Stimulated activated CD4-positive, alpha-beta T cell treated with anti-CD3 and anti-CD28 coated beads, TNF-alpha, amount 100 ng/mL, for 24 hours (primary cell): ENCODE data around the gene COL12A1.

Experiments
- DNase-seq, 3 experiments: peaks; one replicate each; pipeline ENCODE4 v3.0.0-alpha.2; 2020; ENCODE audit warnings: low read depth in 3 of 3

Gene COL12A1

DNA sequence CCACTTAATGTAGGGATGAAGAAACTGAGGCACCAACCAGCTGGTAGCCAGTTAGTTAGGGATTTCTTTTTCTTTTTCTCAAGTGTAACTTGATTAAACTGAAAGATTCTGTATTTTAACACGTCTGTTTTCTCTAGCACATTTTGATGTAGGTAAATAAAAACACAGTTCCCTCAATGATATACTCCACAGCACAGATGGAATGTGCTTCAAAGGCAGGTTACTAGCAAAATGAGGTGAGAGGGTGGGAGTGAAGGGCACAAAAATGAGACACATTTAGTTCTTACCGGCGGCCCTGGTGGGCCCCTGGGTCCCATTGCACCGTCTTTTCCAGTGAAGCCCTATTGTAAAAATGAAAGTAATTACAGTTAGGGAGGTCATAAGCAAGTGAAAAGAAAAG is 108.9 kb downstream of the COL12A1 start:
- DNase-seq = no peak

DNA sequence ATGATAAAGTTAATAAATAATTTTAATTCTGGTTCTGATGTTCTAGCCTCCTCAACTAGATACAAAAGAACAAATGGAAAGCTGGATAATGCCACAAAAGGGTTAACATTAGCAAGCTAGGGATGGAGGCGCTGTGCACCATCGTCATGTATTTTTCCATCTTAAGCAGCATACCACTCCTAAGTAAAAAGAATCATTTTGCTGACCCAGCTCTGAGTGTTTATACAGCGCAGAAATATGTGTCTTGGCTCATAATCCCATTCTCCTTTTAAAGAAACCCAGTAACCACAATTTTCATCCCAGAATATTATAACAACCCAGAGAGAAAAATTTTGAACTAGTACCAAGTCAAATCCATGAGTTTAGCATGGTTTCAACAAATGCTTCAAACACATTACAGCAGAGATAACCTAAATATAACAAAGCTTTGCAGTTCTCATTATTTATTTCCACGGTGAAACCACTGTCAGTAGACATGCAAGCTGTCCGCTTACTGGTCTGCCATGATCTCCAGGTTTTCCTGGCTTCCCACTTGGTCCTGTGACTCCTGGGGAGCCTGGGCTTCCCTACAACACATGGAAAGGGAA is 111.1 kb downstream of the COL12A1 start:
- no peak for DNase-seq

DNA sequence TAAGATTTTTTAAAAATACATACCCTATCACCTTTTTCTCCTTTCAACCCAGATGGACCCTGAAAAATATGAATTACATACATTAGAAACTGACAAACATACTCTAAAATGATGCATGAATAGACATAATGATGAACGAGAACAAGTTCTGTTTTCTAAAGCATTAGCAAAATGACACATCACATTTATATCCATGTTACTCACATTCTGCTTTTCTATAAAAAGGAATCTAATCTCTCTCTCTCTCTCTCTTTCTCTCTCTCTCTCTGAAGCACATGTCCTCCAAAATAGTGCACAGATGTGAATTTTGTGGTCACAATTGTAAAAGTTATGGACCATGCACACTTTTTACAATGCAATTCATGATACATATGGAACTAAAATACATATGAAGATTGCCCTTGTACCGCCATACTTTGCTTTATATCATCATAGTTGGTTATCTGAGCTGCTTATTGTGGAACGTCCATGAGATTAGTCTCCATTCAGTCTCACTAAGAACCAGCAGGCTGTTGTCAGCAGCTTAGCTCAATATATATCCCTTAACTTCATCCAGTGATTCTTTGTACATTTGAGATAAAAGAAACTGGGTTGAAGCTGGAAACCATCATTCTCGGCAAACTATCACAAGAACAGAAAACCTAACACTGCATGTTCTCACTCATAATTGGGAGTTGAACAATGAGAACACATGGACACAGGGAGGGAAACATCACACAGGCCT is 114.2 kb downstream of the COL12A1 start:
- no peak for DNase-seq

DNA sequence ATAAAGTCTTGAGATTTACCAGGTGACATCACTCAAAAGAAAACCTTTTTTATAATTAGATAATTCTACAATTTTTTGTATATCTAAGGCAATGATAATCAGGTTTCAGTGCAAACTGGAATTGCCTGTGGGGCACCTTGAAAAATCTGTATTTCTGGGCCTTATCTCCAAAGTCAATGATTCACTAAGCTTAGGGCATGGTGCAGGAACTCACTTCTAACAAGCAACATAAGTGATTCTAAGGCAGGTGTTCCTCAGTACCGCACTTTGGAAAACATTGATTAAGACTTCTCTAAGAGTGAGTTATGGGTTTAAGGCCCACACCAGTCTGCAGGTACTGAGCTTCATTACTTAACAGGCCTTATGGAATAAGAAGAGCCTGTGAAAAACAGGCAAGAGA is 115.3 kb downstream of the COL12A1 start:
- no peak for DNase-seq

DNA sequence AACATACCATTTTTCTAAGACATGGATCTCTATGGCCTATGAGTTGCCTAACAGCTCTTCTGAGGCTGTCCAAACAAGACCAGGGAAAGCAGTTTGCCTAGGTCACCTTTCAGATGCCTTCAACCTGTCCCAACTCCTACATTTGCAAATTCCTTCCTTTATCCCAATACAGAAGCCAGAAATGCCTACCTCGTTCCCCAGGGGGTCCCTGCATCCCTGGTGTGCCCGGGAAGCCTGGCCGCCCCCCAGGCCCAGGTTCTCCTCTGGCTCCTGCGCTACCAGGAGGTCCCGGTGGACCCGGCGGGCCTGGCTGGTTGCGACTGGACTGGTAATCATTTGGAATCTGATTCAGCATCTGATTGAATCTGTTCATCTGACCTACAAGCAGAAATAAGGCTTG is 115.9 kb downstream of the COL12A1 start:
- DNase-seq = no peak

DNA sequence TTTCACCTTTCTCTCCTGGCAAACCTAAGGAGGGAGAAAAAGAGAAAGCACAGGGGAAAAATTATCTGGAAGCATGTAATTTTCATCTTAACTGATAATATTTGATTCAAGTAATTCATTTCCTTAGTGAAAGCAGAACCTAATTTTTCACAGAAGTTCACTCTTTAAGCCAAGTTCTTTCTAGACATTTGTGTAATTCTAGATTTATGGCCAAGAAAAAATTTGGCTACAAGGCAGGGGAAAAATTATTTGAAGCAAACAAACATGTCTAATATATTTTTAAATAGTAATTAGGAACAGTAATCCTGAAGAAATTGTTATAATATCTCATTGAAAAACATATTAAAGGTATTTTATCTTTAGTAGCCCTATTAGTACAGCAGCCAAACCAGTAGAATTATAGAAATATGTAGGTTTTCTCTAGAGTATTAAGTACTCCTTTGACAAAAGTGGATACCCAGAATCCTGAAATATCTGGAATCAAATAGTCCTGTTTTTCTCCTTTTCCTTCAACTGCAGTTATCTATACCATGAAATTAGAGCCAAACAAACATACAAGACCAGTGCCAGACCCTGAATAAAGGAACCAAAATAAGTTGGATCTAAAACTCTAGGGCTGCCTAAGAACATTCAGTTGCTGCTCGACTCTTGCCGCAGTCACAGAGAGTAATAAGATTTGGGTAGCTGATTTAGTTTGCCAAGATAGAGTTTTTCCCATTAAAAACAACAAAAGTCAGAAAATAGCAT is 116.5 kb downstream of the COL12A1 start:
- no peak for DNase-seq

DNA sequence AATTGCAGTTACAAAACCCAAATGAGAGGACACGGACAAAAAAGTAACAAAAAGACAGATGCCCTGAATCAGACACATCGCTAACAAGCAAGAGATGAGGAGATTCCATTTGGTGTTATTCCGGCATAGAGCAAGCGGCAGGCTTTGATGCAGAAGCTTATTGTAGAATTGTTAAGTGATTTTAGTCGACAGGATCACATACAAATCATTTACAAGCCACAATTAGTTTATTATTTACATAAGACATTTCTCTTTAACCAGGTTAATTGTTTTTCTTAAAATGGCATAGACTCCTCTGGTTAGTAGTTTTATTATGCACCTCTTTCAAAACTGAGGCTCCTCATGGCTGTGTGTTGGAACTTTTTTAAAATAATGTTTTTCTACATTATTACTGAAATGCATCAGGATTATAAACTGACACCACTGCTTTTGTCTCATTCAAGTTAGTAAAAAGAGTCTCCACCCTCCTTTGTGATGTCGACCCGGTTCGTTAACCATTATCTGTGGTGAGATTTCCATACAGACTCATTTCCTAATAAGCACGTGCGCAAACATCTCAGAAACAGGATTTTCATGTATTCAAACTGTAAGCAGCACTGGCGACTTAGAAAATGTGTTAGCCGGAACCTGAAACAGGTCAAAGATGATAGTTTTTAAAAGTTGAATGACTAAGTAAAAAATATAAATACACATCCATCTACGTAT is 119.8 kb downstream of the COL12A1 start:
- DNase-seq = no peak

DNA sequence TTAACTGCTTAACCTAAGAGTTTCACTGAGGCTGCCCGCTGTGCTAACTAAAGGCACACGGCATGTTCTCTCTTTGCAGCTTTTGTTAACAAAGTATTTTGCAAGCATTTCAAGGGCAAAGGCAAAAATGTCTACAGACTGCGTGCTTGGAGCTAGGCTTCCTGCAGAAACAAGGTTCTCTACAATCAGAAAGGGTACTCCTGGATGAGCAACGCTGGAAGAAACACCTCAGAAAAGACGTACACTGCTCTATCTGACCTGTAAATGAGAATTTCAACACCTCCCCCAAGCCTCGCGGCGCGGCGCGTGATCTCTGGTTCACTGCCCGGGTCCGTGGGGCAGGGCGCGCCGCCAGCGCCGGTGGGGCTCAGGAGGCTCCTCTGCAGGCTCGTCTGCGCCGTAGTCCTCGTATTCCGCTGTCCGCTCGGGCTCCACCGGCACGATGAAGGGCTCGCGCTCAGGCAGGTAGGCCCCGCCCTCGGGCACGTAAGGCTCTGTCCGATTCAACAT is 120.9 kb downstream of the COL12A1 start:
- no peak for DNase-seq

DNA sequence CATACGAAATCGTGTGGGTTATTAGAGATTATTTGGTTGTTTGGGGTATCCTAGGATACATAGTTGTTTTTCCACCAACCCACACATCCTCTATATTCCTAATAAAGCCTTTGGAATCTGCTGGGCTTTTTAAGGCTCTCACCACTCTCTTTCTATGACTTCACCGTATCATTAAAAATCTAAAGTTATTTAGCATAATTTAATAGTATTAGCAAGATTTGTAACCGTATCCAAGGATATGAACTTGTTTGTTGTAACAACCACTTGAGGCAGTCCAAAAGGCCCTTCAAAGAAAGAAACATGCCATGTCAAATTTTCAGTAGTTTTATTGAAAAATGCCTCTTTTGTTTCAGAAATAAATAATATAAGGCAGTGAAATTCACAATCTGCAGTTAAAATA is 121.8 kb downstream of the COL12A1 start:
- DNase-seq = no peak

DNA sequence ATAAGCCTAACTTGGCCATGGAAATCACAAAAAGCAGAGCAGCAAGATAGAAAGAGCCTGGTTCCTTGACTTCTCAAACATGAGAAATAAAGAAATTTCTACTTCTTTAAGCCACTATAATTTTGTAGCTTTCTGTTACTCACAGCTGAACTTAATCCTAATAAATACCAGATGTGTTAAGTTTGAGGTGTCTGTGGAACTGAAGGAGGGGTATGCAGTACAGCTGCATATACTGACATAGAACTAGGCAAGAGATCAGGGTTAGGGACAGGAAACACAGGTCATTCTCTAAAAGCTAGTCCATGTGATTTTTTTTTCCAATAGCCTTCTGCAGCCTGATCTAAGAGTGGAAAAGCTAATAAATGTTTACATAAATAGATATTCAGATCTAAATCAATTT is 123.9 kb downstream of the COL12A1 start:
- DNase-seq = no peak

DNA sequence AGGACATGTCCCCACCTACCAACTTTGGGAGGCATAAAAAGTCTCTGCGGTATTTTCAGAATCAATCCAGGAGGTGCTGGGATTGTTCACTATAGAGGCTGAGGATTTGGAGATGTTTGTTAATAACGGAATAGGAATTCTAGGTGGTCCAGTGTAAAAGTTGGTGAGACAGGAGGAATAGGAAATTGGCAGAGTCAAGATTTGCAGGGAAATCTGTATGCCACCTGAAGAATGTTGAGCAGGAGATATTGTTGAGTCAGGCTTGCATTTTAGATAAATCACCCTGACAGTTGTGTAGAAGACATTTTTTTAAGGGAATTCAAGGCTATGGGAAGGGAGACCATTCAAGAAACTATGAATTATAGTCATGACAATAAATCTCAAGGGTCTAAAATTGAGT is 124.8 kb downstream of the COL12A1 start:
- DNase-seq = no peak

DNA sequence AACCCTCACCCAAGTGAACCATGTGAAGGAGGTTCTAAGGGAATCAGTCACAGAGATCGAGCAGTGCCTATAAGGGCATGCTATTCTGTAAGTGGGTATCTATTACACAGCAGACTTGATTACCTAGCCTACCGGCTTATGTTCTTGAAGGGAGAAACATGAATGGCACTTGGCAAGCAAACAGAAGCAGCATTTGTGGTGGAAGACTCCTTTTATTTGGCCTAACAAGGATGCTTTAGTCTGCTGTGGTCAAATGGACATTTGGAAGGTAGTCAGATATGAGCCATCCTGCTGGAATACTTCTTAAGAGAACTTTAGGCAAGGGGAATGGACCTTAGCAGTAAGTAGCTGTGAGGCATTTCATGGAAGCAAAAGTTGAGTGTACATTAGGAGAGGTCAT is 126.3 kb downstream of the COL12A1 start:
- no peak for DNase-seq

DNA sequence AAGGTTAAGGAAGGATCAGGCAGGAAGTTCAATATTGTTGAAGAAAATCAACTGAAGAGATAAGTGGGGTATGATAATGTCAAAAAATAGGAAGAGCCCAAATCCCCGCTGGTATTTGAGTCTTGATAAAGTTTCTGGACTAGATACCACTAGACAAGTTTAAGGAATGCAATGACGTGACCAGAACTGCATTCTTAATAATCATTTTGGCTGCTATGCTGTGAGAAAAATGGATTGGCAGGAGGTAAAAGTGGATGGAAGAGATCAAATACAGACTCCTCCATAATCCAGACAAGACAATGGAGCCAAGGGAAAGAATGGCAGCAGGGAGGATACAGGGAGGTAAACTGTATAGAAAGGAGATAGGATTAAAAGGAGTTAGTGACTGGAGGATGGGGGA is 128.2 kb downstream of the COL12A1 start:
- DNase-seq = no peak

DNA sequence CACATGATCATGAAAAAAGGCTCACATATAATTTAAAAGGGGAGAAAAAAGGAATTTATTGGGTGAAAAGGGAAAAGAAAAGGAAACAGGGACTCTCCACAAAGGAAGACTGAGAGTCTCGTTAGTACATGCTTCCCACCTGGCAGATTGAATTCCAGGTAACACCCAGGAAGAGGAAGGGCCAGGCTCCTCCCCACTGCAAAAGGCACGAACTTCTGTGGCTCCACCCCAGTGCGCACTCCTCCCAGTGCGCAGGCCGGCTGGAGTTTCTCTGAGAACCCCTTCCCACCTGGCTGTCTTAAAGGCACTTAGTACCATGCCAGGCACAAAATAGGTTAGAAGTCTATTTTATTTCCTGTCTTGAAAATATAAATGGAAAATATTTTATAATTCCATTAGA is 129.8 kb downstream of the COL12A1 start:
- DNase-seq = no peak

DNA sequence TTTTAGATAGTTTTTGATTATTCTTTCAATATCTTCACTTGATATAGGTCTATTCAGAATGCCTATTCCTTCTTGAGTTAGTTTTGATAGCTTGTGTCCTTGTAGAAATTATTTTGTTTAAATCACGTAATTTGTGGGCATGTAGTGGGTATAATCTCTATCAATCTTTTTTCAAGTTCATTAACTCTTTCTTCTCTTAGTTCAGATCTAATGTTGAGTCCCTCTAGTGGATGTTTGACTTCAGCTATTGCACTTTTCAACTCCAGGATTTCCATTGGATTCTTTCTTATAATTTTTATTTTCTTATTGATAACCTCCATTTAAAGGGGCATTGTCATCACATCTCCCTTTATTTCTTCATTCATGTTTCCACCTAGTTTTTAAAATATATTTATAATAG is 135.6 kb downstream of the COL12A1 start:
- no peak for DNase-seq

DNA sequence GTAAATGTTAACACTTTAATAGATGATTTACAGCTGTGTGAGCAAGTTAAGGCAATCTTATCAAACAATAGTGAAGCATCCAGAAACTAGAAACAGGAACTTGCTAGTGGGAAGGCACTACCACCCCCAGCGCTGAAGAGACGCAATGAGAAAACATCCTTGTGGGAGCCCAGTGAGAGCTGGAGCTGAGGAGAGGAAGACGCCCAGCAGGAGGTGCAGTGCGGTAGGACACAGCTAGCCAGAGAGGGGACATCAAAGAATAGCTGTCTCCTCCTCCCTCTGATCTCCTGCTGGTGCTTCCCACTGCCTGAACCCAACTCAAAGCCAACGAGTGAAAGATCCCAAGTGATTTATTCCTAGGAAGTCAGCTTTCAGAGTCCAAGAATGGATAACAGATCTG is 140.3 kb downstream of the COL12A1 start:
- no peak for DNase-seq

DNA sequence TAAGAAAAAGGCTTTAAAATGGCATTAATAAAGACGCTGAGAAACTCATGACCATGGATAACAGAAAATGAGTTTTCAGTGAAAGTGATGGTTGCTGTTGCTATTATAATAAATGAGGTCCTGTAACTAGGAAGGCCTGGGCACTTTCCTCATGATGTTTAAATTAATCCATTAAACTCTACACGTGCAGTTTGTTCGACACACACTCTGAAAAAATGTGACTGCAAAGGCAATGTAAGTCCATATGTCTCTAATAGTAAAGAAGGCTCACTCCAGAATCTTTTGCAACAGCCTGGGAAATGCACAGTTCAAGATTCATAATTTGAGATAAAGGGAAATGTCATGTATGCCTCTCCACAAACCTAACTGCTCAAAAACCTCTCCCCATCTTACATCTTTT is 153.4 kb downstream of the COL12A1 start:
- DNase-seq = no peak

DNA sequence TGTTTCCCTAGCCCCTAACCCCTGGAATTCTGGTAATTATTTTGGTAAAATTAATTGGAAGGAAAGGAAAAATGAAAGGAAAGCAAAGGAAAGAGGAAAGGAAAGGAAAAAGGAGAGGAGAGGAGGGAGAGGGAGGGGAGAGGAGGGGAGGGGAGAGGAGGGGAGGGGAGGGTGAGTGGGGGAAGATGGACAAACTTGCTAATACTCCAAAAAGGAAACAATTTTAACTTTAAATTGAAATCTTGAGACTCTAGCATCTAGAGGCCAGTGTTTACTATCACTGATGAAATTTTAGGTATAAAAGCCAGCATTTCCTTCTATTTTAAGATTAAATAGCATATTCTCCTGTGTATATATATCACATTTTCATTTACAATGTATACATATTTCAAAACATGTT is 156.5 kb downstream of the COL12A1 start:
- no peak for DNase-seq

DNA sequence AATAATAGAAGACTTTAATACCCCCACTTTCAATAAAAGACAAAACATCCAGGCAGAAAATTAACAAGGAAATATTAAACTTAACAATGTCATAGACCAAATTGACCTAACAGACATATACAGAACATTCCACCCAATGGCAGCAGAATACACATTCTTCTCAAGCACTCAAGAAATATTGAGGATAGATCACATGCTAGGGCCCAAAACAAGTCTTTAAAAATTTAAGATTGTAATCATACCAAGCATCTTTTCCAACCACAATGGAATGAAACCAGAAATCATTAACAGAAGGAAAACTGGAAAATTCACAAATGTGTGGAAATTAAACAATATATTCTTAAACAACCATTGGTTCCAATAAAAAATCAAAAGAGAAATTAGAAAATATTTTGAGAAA is 161.0 kb downstream of the COL12A1 start:
- no peak for DNase-seq

DNA sequence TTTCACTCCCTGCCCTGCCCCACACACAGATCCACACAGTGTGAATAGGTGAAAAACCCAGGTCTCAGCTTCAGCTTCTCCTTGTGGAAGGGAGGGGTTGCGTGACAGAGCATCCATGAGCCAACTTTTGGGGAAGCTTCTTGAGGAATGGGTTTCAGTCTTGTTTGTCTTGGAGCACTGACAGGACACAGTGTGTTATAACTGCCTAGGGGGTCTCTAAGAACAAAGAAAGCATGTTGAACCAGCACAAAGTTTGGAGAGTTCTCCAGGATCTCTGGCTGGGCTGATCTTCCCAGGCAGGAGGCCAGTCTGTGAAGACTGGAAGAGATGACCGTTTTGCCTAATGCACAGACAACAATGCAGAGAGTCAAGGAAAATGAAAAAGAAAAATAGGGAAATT is 164.5 kb downstream of the COL12A1 start:
- no peak for DNase-seq
